HL-60 (cell line): ENCODE results near the gene THAP5.

Experiments used
- GABPA ChIP-seq: IDR thresholded peaks from 2 replicates; pipeline ENCODE4 v1.6.1; 2012; ENCODE audit warnings: low read depth
- TF ChIP-seq, protein P1 (sequence below): IDR thresholded peaks from 2 replicates; pipeline ENCODE4 v1.6.1; 2012; ENCODE audit warnings: low read depth; ENCODE audit not compliant: insufficient replicate concordance
- TF ChIP-seq, protein P2 (sequence below): IDR thresholded peaks from one replicate; pipeline ENCODE4 v1.5.1; 2011; ENCODE audit warnings: low read length, control low read depth, inconsistent platforms; ENCODE audit not compliant: insufficient read depth

DNA sequence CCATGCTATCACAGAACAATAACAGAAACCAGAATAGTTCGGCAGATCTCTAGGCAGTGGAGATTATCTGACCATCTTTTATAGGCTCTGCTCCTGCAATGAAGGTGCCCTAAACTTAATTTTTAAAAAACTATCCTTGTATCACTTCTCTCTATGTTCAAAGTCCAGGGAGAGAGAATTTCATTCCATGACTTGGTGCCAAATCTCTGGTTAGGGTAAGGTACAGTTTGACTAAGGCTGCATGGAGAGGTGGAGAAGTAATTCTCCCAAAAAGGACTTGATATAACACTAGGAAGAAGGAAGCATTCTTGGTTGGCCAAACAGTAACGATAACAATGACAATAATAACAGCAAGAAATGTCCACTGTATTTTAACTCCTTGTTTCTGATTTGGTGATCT is 40.1 kb upstream of the THAP5 start:
- TF ChIP-seq, protein P1, sequence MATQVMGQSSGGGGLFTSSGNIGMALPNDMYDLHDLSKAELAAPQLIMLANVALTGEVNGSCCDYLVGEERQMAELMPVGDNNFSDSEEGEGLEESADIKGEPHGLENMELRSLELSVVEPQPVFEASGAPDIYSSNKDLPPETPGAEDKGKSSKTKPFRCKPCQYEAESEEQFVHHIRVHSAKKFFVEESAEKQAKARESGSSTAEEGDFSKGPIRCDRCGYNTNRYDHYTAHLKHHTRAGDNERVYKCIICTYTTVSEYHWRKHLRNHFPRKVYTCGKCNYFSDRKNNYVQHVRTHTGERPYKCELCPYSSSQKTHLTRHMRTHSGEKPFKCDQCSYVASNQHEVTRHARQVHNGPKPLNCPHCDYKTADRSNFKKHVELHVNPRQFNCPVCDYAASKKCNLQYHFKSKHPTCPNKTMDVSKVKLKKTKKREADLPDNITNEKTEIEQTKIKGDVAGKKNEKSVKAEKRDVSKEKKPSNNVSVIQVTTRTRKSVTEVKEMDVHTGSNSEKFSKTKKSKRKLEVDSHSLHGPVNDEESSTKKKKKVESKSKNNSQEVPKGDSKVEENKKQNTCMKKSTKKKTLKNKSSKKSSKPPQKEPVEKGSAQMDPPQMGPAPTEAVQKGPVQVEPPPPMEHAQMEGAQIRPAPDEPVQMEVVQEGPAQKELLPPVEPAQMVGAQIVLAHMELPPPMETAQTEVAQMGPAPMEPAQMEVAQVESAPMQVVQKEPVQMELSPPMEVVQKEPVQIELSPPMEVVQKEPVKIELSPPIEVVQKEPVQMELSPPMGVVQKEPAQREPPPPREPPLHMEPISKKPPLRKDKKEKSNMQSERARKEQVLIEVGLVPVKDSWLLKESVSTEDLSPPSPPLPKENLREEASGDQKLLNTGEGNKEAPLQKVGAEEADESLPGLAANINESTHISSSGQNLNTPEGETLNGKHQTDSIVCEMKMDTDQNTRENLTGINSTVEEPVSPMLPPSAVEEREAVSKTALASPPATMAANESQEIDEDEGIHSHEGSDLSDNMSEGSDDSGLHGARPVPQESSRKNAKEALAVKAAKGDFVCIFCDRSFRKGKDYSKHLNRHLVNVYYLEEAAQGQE: no peak
- TF ChIP-seq, protein P2, sequence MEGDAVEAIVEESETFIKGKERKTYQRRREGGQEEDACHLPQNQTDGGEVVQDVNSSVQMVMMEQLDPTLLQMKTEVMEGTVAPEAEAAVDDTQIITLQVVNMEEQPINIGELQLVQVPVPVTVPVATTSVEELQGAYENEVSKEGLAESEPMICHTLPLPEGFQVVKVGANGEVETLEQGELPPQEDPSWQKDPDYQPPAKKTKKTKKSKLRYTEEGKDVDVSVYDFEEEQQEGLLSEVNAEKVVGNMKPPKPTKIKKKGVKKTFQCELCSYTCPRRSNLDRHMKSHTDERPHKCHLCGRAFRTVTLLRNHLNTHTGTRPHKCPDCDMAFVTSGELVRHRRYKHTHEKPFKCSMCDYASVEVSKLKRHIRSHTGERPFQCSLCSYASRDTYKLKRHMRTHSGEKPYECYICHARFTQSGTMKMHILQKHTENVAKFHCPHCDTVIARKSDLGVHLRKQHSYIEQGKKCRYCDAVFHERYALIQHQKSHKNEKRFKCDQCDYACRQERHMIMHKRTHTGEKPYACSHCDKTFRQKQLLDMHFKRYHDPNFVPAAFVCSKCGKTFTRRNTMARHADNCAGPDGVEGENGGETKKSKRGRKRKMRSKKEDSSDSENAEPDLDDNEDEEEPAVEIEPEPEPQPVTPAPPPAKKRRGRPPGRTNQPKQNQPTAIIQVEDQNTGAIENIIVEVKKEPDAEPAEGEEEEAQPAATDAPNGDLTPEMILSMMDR: no peak
- no peak for TF ChIP-seq GABPA
